Measurements from ENCODE around the gene POLR2F. TPM values are rescaled to one million over a fixed set of nuclear protein-coding genes. Genes with fewer than 3 reads are reported as not detected.
A peak's percentile ranks its signal among the peaks of the same experiment; 100 is the strongest.
"Not testable (repeated sequence)": the region's sequence is repeated elsewhere in the genome, so short reads cannot be mapped to it uniquely, and the experiment has no call there.

Gene POLR2F
- total and polyA plus RNA-seq, 4 donors, result 21.4 to 152 (median 56.3) TPM

DNA sequence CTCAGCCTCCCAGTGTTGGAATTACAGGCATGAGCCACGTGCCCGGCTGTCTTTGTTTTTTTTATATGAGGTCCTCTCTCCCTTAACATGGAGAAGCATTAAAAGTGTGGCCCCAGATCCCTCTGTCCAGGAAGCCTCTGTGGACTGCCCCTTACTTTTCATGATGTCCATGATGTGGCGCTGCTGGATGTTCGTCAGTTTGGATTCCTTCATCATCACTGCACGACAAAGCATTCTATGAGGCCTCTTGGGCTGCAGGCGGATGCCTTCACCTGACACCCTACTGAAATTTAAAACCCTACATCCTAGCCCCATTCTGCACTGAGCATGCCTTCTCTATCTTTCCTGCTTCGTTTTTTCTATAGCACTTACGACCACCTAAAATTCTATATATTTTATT, 2.2 kb upstream of the POLR2F start:
- 76% methylated on average over 8 of the region's 8 CpGs for WGBS
- no peak for TF ChIP-seq EGR1 (IDR thresholded peaks at IDR 0.05; ENCODE audit: low read depth in 2 of 2)
- TF ChIP-seq GABPA (IDR thresholded peaks at IDR 0.05 in 1 of 2, conservative IDR thresholded peaks at IDR 0.05 in 1 of 2), result no peak
- TF ChIP-seq, protein P1, sequence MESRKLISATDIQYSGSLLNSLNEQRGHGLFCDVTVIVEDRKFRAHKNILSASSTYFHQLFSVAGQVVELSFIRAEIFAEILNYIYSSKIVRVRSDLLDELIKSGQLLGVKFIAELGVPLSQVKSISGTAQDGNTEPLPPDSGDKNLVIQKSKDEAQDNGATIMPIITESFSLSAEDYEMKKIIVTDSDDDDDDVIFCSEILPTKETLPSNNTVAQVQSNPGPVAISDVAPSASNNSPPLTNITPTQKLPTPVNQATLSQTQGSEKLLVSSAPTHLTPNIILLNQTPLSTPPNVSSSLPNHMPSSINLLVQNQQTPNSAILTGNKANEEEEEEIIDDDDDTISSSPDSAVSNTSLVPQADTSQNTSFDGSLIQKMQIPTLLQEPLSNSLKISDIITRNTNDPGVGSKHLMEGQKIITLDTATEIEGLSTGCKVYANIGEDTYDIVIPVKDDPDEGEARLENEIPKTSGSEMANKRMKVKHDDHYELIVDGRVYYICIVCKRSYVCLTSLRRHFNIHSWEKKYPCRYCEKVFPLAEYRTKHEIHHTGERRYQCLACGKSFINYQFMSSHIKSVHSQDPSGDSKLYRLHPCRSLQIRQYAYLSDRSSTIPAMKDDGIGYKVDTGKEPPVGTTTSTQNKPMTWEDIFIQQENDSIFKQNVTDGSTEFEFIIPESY (IDR thresholded peaks at IDR 0.05), result no peak
- Histone ChIP-seq H3K36me3 (ENCODE audit: control insufficient read depth in 4 of 4, insufficient read depth in 3 of 4, low read depth in 1 of 4, low read length in 3 of 4) (no peaks in the 10 kb centered on the region), H3K9me3 (ENCODE audit: control insufficient read depth in 4 of 4, low read length in 3 of 4) (no peaks in the 10 kb centered on the region), H3K27ac (ENCODE audit: low read depth in 1 of 2, low read length in 2 of 2) (no peak overlapping the region), H3K4me1 (ENCODE audit: control insufficient read depth in 4 of 4, insufficient read depth in 4 of 4, low read length in 3 of 4) (peaks cover 5 to 32% (median 22%) of the 10 kb centered on the region in 4 donors), H3K27me3 (ENCODE audit: control insufficient read depth in 4 of 4, insufficient read depth in 4 of 4, low read length in 3 of 4) (no peaks in the 10 kb centered on the region), H3K9ac (ENCODE audit: low read depth in 1 of 2, low read length in 2 of 2) (no peak overlapping the region), H3K4me3 (ENCODE audit: low read depth in 1 of 3, low read length in 3 of 3) (no peak overlapping the region)
- no peak for DNase-seq (ENCODE audit: low spot score)

DNA sequence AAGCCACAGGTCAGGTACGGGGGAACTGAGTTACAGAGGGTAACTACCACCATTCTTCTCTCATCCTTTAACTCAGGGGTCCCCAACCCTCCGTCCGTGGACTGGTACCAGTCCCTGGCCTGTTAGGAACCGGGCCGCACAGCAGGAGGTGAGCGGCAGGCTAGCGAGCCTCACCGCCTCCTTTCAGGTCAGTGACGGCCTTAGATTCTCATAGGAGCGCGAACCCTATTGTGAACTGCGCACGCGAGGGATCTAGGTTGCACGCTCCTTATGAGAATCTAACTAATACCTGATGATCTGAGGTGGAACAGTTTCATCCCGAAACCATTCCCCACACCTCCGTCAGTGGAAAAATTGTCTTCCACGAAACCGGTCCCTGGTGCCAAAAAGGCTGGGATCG, 870 bp upstream of the POLR2F start:
- Histone ChIP-seq H3K36me3 (ENCODE audit: control insufficient read depth in 4 of 4, insufficient read depth in 3 of 4, low read depth in 1 of 4, low read length in 3 of 4) (peaks cover 0 to 10% (median 1%) of the 10 kb centered on the region in 4 donors), H3K4me1 (ENCODE audit: control insufficient read depth in 4 of 4, insufficient read depth in 4 of 4, low read length in 3 of 4) (peaks cover 5 to 44% (median 33%) of the 10 kb centered on the region in 4 donors), H3K4me3 (ENCODE audit: low read depth in 1 of 3, low read length in 3 of 3) (peak overlapping the region; percentile 72 to 88 (median 78)), H3K9ac (ENCODE audit: low read depth in 1 of 2, low read length in 2 of 2) (peak overlapping the region in 1 of 2 donors; percentile 7)
- H3K27ac ChIP-seq (ENCODE audit: low read depth in 1 of 2, low read length in 2 of 2); H3K27me3 ChIP-seq (ENCODE audit: control insufficient read depth in 4 of 4, insufficient read depth in 4 of 4, low read length in 3 of 4); H3K9me3 ChIP-seq (ENCODE audit: control insufficient read depth in 4 of 4, low read length in 3 of 4); DNase-seq (ENCODE audit: low spot score): not testable (repeated sequence)
- WGBS, result 11% methylated on average over 20 of the region's 20 CpGs

DNA sequence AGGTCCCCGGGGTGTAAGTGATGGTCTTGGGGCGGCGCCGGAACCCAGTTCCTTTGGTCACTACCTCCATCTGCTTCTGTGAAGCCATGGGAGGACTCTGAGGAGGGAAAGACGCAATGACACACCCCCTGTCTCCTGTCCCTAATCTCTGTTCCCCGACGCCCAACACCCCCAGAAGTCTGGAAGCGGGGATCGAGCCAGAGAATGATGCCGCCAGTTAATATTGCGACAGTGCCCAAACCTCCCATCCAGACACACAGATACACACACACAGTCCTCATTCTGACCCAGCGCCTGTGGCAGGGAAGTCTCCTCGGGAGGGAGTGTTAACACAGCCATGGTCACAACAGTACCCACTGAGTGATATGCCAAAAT, 450 bp upstream of the POLR2F start:
- Histone ChIP-seq H3K4me3 (ENCODE audit: low read depth in 1 of 3, low read length in 3 of 3) (peak overlapping the region; percentile 72 to 88 (median 78)), H3K36me3 (ENCODE audit: control insufficient read depth in 4 of 4, insufficient read depth in 3 of 4, low read depth in 1 of 4, low read length in 3 of 4) (peaks cover 0 to 15% (median 3%) of the 10 kb centered on the region in 4 donors), H3K9ac (ENCODE audit: low read depth in 1 of 2, low read length in 2 of 2) (peak overlapping the region; percentile 7 to 9), H3K4me1 (ENCODE audit: control insufficient read depth in 4 of 4, insufficient read depth in 4 of 4, low read length in 3 of 4) (peaks cover 5 to 44% (median 33%) of the 10 kb centered on the region in 4 donors), H3K27ac (ENCODE audit: low read depth in 1 of 2, low read length in 2 of 2) (no peak overlapping the region), H3K27me3 (ENCODE audit: control insufficient read depth in 4 of 4, insufficient read depth in 4 of 4, low read length in 3 of 4) (no peaks in the 10 kb centered on the region), H3K9me3 (ENCODE audit: control insufficient read depth in 4 of 4, low read length in 3 of 4) (no peaks in the 10 kb centered on the region)
- WGBS, result under 1% methylated on average over 13 of the region's 13 CpGs
- DNase-seq (ENCODE audit: low spot score), result no peak
- TF ChIP-seq TAF1 (conservative IDR thresholded peaks at IDR 0.05) (no peak), HNF4G (IDR thresholded peaks at IDR 0.05) (no peak), RXRA (IDR thresholded peaks at IDR 0.05) (peak in 1 of 2 donors; percentile 15)

DNA sequence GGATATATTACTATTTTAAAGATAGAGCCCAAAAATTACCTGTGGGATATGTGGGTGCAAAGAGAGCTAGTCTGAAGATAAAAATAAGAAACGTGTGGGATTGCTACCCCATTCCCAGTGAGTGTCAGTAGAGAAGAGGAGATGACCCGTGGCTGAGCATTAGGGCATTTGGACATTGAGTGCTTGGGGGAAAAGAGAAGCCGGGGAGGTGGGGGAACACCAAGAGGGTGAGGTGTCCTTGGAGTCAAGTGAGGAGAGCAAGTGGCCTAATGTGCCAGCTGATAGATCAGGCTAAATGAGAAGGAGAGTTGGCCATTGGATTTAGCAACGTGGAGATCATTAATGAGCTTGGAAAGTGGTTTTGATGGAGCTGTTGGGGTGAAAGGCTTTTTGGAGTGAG, 1.2 kb downstream of the POLR2F start:
- no peaks in the 10 kb centered on the region for H3K9me3 ChIP-seq (ENCODE audit: control insufficient read depth in 4 of 4, low read length in 3 of 4)
- H3K4me1 ChIP-seq (ENCODE audit: control insufficient read depth in 4 of 4, insufficient read depth in 4 of 4, low read length in 3 of 4), result peaks cover 5 to 44% (median 33%) of the 10 kb centered on the region in 4 donors
- no peak for DNase-seq (ENCODE audit: low spot score)
- H3K27me3 ChIP-seq (ENCODE audit: control insufficient read depth in 4 of 4, insufficient read depth in 4 of 4, low read length in 3 of 4), result no peaks in the 10 kb centered on the region
- H3K27ac ChIP-seq (ENCODE audit: low read depth in 1 of 2, low read length in 2 of 2), result no peak overlapping the region
- H3K4me3 ChIP-seq (ENCODE audit: low read depth in 1 of 3, low read length in 3 of 3), result peak overlapping the region; percentile 72 to 88 (median 78)
- H3K36me3 ChIP-seq (ENCODE audit: control insufficient read depth in 4 of 4, insufficient read depth in 3 of 4, low read depth in 1 of 4, low read length in 3 of 4), result peaks cover 0 to 29% (median 15%) of the 10 kb centered on the region in 4 donors
- 69% methylated on average over 4 of the region's 4 CpGs for WGBS
- H3K9ac ChIP-seq (ENCODE audit: low read depth in 1 of 2, low read length in 2 of 2), result no peak overlapping the region
- TF ChIP-seq YY1 (IDR thresholded peaks at IDR 0.05), result no peak
- TF ChIP-seq TAF1 (conservative IDR thresholded peaks at IDR 0.05), result no peak
- no peak for TF ChIP-seq RAD21 (IDR thresholded peaks at IDR 0.05)
- TF ChIP-seq, protein P2, sequence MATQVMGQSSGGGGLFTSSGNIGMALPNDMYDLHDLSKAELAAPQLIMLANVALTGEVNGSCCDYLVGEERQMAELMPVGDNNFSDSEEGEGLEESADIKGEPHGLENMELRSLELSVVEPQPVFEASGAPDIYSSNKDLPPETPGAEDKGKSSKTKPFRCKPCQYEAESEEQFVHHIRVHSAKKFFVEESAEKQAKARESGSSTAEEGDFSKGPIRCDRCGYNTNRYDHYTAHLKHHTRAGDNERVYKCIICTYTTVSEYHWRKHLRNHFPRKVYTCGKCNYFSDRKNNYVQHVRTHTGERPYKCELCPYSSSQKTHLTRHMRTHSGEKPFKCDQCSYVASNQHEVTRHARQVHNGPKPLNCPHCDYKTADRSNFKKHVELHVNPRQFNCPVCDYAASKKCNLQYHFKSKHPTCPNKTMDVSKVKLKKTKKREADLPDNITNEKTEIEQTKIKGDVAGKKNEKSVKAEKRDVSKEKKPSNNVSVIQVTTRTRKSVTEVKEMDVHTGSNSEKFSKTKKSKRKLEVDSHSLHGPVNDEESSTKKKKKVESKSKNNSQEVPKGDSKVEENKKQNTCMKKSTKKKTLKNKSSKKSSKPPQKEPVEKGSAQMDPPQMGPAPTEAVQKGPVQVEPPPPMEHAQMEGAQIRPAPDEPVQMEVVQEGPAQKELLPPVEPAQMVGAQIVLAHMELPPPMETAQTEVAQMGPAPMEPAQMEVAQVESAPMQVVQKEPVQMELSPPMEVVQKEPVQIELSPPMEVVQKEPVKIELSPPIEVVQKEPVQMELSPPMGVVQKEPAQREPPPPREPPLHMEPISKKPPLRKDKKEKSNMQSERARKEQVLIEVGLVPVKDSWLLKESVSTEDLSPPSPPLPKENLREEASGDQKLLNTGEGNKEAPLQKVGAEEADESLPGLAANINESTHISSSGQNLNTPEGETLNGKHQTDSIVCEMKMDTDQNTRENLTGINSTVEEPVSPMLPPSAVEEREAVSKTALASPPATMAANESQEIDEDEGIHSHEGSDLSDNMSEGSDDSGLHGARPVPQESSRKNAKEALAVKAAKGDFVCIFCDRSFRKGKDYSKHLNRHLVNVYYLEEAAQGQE (IDR thresholded peaks at IDR 0.05), result no peak
- TF ChIP-seq NR2F2 (IDR thresholded peaks at IDR 0.05), result no peak
- no peak for TF ChIP-seq SP1 (IDR thresholded peaks at IDR 0.05)
- TF ChIP-seq, protein P3, sequence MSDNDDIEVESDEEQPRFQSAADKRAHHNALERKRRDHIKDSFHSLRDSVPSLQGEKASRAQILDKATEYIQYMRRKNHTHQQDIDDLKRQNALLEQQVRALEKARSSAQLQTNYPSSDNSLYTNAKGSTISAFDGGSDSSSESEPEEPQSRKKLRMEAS (IDR thresholded peaks at IDR 0.05), result no peak
- no peak for TF ChIP-seq EGR1 (IDR thresholded peaks at IDR 0.05; ENCODE audit: low read depth in 2 of 2)
- TF ChIP-seq HNF4G (IDR thresholded peaks at IDR 0.05), result no peak
- TF ChIP-seq, protein P4, sequence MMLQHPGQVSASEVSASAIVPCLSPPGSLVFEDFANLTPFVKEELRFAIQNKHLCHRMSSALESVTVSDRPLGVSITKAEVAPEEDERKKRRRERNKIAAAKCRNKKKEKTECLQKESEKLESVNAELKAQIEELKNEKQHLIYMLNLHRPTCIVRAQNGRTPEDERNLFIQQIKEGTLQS (IDR thresholded peaks at IDR 0.05), result no peak
- no peak for TF ChIP-seq FOXA2 (IDR thresholded peaks at IDR 0.05)
- TF ChIP-seq JUND (IDR thresholded peaks at IDR 0.05), result no peak
- TF ChIP-seq HNF4A (conservative IDR thresholded peaks at IDR 0.05), result no peak
- no peak for TF ChIP-seq FOXA1 (IDR thresholded peaks at IDR 0.05)
- TF ChIP-seq, protein P1 (IDR thresholded peaks at IDR 0.05), result no peak
- TF ChIP-seq RXRA (IDR thresholded peaks at IDR 0.05), result no peak
